HG03095 (cell line): ENCODE results near the gene CBFA2T3.
"Not testable (repeated sequence)": the region's sequence is repeated elsewhere in the genome, so short reads cannot be mapped to it uniquely, and the experiment has no call there.

Experiments used
- ATAC-seq: cut with Tn5 transposase; IDR thresholded peaks from one replicate; pipeline ENCODE4 v1.9.1; 2021; ENCODE audit warnings: moderate library complexity; ENCODE audit not compliant: unreplicated experiment

CBFA2T3 gene

DNA sequence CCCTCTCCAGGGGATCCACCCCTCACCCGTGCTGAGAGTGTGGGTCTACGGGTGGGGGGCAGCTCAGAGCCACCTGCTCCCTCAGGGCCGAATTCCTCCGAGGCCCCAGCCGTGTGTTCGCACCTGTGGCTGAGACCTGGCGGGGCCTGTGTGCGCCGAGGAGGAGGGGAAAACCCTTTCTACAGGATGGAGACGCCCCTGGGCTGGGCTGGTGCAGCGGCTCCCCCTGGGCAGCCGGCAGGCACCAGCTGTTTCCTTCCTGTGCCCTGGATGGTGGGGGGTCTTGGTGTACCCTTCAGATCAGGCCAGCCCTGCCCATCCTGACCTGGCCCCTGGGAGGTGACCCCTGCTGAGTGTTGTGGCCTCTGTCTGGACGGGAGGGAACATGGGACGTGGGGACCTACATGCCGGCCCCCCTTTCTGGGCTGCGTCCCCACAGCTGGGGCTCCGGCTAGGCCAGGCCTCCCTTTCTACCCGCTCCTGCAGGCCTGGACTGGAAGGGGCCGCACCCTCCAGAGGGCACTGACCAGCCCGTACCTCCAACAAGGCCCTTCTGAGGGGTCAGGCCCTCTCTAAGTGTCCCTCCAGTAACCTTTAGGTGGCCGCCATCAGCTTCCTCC, 82.2 kb downstream of the CBFA2T3 start:
- ATAC-seq = no peak

DNA sequence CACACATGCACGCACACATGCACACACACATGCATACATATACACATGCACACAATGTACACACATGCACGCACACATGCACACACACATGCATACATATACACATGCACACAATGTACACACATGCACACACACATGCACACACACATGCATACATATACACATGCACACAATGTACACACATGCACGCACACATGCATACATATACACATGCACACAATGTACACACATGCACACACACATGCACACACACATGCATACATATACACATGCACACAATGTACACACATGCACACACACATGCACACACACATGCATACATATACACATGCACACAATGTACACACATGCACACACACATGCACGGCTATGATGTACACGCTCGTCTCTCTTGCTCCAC, 82.7 kb downstream of the CBFA2T3 start:
- not testable (repeated sequence) for ATAC-seq

DNA sequence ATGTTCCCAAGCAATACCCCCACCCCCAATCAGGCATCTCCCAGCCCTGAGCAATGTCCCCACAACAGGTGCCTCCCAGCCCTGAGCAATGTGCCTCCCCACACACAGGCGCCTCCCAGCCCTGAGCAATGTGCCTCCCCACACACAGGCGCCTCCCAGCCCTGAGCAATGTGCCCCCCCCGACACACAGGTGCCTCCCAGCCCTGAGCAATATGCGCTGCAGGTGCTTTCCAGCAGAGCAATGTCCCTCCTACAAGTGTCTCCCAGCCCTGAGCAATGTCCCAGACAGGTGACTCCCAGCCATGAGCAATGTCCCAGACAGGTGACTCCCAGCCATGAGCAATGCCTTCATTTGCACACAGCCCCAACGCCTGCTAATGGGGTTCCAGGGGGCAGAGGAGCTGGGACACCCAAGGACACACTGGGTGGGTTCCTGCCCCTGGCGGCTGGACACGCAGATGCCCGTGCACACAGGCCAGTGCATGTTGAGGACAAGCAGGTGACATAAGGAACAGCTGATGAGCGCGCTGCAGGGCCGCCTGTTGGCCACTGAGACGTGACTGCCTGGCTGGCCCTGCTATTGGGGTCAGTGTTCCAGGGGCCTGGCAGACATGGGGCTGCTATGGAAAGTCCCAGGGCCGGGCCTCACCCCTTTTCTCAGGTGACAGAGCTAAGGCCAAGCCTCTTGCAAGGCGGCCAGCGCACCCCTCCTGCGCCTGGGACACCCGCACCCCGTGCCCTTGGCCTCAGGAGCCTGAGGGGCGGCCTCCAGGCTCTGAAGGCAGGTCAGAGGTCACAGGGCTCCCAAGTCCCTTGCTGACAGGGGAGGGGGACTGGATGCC, 83.7 kb downstream of the CBFA2T3 start:
- no peak for ATAC-seq

DNA sequence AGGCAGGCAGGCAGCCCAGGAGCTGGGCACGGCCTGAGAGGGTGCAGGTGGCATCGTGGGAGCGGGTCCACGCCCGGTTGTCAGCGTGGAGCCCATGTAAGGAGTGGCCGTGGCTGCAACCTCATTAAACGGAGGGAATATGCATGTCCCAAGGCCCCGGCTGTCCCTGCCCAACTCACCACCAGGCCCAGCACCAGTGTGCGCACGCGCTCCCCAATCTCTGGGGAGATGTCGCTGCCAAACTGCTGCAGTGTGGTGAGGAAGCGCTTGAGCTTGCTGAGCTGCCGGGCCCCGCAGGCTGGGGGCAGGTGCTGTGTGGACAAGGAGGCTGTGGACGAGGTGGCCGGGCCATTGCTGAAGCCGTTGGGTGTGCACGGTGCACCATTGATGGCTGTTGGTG, 84.9 kb downstream of the CBFA2T3 start:
- no peak for ATAC-seq

DNA sequence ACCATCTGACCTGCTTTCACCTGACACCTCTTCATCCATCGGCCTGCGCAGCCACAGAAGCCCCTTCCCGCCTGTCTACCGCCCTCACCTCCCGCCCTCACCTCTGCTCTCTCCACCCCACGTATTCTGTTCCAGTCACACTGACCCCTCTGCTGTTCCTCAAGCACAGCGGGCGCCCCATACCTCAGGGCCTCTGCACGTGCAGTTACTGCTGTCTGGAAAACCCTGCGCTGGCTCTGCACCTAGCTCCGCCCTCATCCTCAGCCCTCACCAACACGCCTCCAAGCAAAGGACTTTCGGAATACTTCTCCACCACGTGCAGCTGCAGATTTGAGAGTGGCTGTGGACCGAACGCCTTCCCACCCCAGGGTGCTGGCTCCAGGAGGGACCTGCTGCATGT, 85.9 kb downstream of the CBFA2T3 start:
- ATAC-seq = no peak

DNA sequence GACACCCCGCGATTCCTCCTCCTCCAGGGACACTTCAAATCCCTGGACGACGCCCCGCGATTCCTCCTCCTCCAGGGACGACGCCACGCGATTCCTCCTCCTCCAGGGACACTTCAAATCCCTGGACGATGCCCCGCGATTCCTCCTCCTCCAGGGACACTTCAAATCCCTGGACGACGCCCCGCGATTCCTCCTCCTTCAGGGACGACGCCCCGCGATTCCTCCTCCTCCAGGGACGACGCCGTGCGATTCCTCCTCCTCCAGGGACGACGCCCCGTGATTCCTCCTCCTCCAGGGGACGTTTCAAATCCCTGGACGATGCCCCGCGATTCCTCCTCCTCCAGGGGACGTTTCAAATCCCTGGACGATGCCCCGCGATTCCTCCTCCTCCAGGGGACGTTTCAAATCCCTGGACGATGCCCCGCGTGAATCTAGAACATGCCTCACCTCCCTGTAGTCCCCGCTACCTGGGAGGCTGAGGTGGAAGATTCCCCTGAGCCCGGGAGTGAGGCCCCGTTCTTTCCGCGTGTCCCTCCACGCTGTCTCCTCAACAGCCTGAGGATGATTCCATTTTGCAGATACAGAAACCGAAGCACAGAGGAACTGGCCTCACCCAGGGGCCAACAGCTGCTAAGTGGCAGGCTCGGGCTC, 87.2 kb downstream of the CBFA2T3 start:
- not testable (repeated sequence) for ATAC-seq

DNA sequence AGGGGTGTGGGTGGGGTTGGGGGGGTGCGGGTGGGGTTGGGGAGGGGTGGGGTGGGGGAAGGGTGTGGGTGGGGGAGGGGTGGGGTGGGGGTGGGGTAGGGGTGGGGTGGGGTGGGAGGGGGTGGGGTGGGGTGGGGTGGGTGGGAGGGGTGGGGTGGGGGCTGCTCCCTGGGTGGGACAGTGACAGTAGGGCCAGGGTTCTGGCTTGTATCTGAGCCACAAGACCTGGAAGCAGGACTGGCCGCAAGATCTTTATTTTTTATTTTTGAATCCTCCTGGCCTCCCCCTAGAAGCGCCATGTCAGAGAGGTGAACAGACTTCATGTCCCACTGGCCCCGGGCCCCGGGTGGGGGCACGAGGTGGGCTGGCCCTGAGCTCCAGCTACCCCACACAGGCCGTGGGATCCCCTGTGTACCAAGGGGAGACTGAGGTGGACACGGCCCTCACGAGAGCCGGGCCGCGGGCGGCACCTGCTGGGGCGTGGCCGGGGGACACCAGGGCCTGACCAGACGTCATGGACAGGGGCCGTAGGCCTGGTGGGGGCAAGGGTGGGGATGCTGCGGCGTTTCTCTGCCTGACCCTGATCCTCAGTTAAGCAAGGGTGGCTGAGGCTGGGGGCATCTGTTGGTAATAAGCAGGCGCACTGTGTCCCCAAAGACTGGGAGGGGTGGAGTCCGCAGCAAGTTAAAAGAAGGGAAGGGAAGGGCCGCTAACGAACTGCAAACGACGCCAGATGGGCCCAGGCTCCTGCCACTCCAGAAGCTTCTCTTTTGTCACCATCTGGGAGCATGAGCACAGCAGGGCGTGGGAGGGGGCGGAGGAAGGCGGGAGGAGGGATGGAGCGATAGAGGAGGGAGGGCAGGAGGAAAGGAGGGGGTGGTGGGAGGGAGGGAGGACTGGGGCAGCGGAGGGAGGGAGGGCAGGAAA, 88.3 kb downstream of the CBFA2T3 start:
- ATAC-seq = no peak

DNA sequence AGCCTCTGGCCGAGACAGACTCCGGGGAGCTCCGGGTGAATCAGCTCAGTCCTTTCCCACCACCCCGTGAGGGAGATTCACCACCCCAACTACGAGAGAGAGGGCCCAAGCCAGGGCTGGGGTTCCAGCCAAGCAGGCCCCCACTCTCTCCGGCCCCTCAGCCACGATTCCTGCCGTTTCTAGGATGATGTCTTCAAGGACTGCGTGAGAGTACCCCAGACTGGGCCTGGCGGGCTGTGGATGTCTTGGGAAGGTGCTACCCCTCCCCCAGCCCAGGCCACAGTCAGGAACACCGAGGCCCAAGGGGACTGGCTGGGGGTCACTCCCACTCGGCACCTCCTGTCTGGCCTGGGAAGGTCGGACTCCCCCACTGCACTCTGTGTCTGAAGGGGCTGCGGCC, 89.0 kb downstream of the CBFA2T3 start:
- ATAC-seq = no peak

DNA sequence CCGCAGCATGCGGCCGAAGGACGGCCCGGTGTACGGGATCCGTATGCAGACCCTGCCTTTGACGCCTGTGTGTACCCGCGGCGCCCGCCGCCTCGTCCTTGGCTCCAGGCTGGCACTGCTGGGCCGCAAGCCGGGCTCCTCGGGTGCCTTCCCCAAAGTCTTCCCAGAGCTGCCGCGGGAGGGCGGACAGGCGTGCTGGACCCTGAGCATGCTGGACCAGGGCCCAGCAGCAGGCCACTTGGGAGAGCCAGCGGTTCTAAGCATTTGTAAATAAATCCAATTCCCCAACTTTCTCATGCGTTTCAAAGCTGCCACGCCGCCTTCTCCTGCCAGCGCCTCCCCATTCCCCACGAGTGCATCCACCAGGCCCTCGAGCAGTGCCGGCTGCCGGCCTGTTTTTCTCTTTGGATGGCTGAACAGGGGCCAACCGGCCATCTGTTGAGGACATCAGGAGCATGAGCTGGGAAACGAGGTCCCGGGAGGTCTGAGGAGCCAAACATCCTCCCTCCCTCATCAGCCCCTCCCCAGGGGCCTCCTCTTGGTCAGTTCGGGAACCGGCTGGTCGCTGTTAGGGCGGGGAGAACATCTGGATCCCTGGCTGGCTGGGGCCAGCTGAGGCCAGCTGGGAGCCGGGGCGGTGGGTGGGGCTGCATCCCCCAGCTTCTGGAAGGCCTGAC, 90.0 kb downstream of the CBFA2T3 start:
- no peak for ATAC-seq

DNA sequence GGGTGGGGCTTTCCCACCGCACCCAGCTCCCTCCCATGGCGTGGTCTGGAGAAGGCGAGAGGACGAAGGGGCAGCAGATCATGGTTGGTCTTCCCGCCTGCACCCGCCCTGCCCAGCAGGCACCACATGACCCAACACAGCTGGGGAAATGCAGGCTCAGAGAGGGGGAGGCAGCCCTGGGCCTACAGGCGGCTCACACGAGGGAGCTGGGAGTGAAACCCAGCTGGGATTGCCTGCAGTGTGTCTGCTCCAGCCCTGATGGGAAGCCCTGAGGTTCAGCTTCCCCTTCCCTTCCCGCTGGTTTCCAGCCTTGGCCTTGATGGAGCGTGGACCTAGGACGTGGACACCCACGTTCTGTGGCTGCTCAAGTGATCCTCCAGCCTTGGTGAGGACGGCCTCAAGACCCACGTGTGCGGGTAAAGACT, 90.6 kb downstream of the CBFA2T3 start:
- no peak for ATAC-seq

DNA sequence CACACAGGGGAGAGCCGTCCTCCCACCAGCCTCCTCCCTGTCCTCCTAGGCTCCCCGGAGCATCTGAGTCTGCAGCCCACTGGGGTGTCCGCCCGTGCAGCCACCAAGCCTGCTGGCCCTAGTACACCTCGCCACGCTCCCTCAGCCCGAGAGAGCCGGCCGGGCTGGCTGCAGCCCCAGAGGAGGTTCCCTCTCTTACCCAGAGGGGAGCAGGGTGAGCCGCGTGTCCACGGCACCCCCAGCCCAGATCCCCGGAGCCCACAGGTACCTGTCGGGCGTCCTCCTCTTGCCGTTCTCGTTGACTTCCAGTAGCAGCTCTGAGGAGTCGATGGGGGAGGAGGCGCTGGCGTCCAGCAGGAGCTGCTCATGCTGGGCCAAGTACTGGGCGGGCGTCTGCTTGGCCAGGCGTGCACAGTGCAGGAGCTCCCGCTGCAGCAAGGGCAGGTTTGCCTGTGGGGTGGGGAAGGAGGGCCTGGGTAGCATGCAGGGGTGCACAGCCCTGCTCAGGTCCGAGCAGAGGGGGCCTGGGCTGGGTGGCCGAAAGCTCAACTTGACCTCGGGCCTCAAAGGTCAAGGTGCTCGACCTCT, 91.2 kb downstream of the CBFA2T3 start:
- ATAC-seq = no peak

DNA sequence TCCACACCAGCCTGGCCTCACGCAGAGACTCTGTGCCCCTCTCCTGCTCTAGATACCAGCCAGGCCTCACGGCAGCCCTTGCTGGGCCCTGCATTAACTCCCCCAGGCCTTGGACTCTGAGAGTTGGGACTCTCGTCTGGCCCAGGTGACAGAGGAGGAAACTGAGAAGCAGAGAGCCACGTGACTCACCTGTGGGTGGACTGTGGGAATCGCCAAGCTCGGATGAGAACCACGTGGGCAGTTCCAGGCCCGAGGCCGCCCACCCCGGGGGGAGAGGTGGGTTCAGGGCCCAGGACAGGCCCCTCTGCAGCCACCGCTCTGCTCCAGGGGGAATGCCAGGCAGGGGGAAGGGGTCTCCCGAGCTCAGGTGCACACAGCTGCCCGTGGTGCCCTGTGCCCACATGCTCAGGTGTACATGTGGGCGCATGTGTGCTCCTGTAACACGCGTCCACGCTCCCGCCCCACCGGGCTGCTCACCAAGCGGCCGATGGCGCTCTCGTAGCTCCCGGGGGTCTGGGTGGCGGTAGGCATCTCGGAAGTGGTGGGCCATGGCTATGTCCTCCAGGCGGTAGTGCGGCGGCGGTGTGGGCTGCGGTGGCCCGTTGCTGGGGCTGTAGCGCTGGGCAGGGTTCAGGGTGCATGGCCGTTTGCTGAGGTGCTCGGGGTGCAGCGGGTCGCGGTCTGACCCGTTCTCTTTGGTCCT, 92.3 kb downstream of the CBFA2T3 start:
- ATAC-seq = no peak

DNA sequence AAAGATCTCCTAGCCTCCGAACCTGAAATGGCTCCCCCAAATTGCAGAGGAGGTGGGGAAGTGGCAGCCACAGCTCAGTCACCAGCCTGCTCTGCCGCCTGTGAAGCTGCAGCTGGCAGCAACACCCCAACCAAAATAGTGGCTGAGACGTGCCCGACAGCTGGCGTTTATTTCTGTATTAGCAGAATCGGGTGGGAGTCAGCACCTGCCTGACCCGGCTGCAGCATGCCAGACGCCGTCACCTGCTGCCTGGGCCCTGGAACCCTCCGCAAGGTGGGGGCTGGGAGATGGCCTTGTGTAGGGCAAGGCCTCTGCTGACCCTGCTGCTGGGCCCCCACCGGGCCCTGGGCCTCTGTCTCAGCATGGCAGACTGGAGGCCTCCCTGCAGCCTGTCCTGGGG, 93.1 kb downstream of the CBFA2T3 start:
- ATAC-seq = no peak

DNA sequence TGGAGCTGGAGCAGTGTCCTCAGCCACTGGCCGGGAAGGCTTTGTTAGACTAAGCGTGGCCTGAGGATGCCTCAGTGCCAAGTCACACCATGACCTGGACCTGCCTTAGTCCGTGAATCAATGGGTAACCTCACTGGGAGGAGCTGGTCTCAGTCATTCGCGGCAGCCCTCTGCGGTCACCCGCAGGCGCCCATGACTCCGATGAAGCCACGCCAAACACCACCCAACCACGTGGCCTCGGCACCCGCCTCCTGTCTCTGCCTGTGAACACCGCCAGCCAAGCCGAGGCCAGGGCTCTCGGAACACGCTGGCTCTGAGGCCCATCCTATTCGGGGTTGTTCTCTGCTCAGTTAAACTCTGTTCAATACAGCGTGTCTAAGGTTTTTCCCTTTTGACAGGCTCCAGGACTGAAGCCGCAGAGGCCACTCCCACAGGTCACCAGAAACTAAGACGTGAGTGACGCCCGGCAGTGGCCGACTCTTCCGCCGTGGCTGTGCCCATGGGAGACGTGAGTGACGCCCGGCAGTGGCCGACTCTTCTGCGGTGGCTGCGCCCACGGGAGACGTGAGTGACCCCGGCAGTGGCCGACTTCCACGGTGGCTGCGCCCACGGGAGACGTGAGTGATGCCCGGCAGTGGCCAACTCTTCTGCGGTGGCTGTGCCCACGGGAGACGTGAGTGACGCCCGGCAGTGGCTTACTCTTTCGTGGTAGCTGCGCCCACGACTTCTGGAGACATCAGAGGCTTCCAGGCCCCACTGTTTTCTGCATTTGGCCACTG, 93.7 kb downstream of the CBFA2T3 start:
- no peak for ATAC-seq

DNA sequence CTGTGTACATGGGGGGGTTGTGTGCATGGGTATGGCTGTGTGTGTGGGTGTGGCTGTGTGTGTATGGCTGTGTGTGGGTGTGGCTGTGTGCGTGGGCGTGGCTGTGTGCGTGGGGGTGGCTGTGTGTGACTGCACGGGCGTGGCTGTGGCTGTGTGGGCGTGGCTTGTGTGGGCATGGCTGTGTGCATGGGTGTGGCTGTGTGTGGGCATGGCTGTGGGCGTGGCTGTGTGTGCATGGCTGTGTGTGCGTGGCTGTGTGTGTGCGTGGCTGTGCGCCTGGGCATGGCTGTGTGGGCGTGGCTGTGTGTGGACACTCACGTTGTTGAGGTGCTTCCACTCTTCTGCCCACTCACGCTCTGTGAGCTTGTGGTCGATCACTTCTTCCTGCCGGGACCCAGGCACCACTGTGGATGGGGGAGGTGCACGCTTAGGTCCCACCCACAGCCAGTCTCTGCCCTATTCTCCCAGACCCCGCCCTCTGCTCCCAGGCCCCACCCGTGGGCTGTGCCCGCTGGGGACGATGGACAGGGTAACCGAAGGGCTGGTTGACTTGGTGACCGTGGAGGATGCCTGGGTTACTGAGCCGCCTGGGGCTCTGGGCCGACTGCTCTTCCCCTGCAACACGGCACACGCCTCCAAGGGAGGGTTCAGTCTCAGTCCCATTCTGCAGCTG, 94.5 kb downstream of the CBFA2T3 start:
- ATAC-seq = no peak

DNA sequence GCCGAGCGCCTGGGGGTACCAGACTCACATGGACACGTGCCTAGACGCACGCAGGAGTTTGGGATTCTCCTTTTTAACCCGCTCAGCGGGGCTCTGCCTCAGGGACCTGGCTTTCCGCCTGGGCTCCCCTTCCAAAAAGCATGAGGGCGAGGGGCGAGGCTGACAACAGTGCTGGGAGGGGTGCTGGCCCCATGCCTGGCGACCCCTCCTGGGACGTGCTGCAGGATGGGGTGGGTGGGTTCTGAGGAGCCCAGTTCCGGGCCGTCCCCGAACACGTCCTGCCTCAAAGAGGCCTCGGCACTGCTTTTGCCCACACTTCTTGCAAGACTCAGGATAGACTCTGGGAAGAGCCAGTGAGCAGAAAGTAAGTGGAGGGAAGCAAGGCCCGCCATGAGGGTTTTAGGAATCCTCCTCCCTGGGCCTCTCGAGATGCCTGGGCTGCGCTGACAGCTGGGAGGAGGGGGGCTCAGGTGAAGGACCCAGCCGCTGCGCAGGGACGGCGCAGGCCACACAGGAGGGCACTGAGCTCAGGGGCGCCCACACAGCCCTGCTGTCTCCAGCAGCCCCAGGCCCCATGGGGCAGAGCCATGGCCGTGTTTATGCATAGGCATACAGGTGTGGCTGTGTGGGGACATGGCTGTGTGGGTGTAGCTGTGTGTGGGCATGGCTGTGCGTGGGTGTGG, 95.2 kb downstream of the CBFA2T3 start:
- ATAC-seq = no peak

DNA sequence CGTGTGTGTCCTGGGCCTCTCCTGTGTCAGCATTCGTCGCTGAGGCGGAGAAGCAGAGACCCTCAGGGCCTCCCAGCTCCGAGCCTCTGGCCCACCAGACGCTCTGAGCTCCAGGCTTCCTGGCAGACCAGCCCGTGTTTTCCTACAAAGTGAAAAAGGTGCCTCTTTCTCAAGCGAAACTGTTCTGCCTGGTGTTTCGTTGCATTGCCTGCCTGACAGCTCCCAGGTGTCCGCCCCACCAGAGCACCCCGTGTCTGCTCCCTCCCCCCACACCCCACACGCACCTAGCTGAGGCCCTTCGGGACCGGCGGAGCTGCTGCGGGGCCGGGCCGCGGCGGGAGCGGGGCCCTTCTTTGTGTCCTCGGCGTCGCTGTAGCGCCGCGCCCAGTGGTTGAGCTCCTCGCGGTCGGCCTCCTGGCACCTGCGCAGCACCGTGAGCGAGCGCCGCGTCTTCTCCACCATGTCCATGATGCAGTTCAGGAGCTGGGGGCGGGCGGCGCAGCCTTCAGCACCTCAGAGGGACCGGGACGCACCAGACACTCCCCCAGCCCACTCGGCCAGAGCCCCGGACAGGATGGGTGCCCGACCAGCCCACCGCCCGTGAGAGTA, 95.9 kb downstream of the CBFA2T3 start:
- ATAC-seq = no peak
